A204.1 (cell line): Measurements from ENCODE around the gene EPB41L2.

Experiments
- FAIRE-seq: peaks from 2 replicates; lab custom pipeline; 2012; peaks lifted over from hg19 to GRCh38; lab: Jason Lieb, UNC

Gene EPB41L2

GRCh38 chr6:131061751-131062119 lies 1.3 kb downstream of the EPB41L2 start:
- FAIRE-seq, result no peak

GRCh38 chr6:131061041-131061750 lies 1.8 kb downstream of the EPB41L2 start:
- no peak for FAIRE-seq

- no peak for FAIRE-seq
Measured at GRCh38 chr6:131060311-131060710, 2.7 kb downstream of the EPB41L2 start.

- FAIRE-seq, result no peak
Measured at GRCh38 chr6:131059486-131059885, 3.6 kb downstream of the EPB41L2 start.

- FAIRE-seq, result no peak
Measured at GRCh38 chr6:131058236-131058635, 4.8 kb downstream of the EPB41L2 start.

GRCh38 chr6:131054392-131055250 lies 8.4 kb downstream of the EPB41L2 start:
- FAIRE-seq, result no peak

GRCh38 chr6:131053546-131054240 lies 9.4 kb downstream of the EPB41L2 start:
- no peak for FAIRE-seq

- FAIRE-seq, result no peak
Measured at GRCh38 chr6:131052181-131052580, 10.9 kb downstream of the EPB41L2 start.

GRCh38 chr6:131051341-131051740 lies 11.7 kb downstream of the EPB41L2 start:
- FAIRE-seq, result no peak

- FAIRE-seq, result no peak
Measured at GRCh38 chr6:131049608-131050007, 13.4 kb downstream of the EPB41L2 start.

GRCh38 chr6:131048933-131049515 lies 14.0 kb downstream of the EPB41L2 start:
- FAIRE-seq, result no peak

GRCh38 chr6:131048459-131048858 lies 14.6 kb downstream of the EPB41L2 start:
- FAIRE-seq, result no peak

- no peak for FAIRE-seq
Measured at GRCh38 chr6:131045139-131045538, 17.9 kb downstream of the EPB41L2 start.

GRCh38 chr6:131043902-131044447 lies 19.1 kb downstream of the EPB41L2 start:
- FAIRE-seq, result no peak

- no peak for FAIRE-seq
Measured at GRCh38 chr6:131042664-131043063, 20.4 kb downstream of the EPB41L2 start.

GRCh38 chr6:131041814-131042213 lies 21.2 kb downstream of the EPB41L2 start:
- FAIRE-seq, result peak; percentile 72

- no peak for FAIRE-seq
Measured at GRCh38 chr6:131040866-131041265, 22.2 kb downstream of the EPB41L2 start.

GRCh38 chr6:131039345-131039680 lies 23.7 kb downstream of the EPB41L2 start:
- no peak for FAIRE-seq

GRCh38 chr6:131038597-131039344 lies 24.3 kb downstream of the EPB41L2 start:
- FAIRE-seq, result no peak

- no peak for FAIRE-seq
Measured at GRCh38 chr6:131037194-131037897, 25.7 kb downstream of the EPB41L2 start.

- FAIRE-seq, result no peak
Measured at GRCh38 chr6:131036601-131037000, 26.4 kb downstream of the EPB41L2 start.
